ENCODE data around the gene NDUFV3. TPM values are rescaled to one million over a fixed set of nuclear protein-coding genes. Genes with fewer than 3 reads are reported as not detected.

NDUFV3 gene
- total and polyA plus RNA-seq, 7 donors, result 37.3 to 105 (median 74.8) TPM

GRCh38 chr21:42855937-42856335 is 37.2 kb upstream of the NDUFV3 start:
- H3K27me3 ChIP-seq (ENCODE audit: insufficient read depth in 3 of 3, low read length in 2 of 3), result no peaks in the 10 kb centered on the region
- no peak for TF ChIP-seq CTCF (IDR thresholded peaks at IDR 0.05)
- no peak for ATAC-seq
- 83 to 91% (median 87%) methylated on average over 18 of the region's 18 CpGs for WGBS, 3 donors
- H3K36me3 ChIP-seq (ENCODE audit: insufficient read depth in 1 of 2, low read depth in 1 of 2), result peaks cover 14 to 95% of the 10 kb centered on the region in 2 donors
- H3K4me1 ChIP-seq, result no peaks in the 10 kb centered on the region
- DNase-seq, result no peak
- H3K4me3 ChIP-seq, result no peak overlapping the region
- H3K9me3 ChIP-seq, result no peaks in the 10 kb centered on the region
- intact Hi-C loops (cut with DNase I), result no loop called here
- H3K27ac ChIP-seq, result no peak overlapping the region

DNA sequence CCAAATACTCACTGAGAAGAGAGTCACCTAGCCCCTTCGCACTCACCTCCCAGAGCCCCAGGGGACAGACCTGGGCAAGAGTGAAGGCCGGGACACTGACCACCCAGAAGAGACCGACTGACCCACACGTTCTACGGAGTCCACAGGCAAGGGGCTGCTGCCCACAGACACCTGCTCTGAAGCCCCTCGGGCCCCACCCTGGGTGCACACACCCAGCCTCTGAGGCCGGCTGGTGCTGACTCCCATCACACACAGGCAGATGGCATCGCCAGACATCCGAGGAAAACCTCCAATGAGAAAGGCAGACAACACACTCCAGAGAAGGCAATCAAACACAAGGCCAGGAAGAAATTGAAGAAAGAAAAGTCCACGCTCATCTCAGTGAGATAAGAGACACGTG is 35.9 kb upstream of the NDUFV3 start:
- ATAC-seq, result no peak
- Histone ChIP-seq H3K4me3 (no peak overlapping the region), H3K27ac (no peak overlapping the region), H3K4me1 (no peaks in the 10 kb centered on the region), H3K36me3 (ENCODE audit: insufficient read depth in 1 of 2, low read depth in 1 of 2) (peaks cover 10 to 92% of the 10 kb centered on the region in 2 donors), H3K27me3 (ENCODE audit: insufficient read depth in 3 of 3, low read length in 2 of 3) (no peaks in the 10 kb centered on the region), H3K9me3 (no peaks in the 10 kb centered on the region)
- DNase-seq, result no peak
- intact Hi-C loops (cut with DNase I), result no loop called here
- WGBS, 3 donors, result 93 to 97% (median 95%) methylated on average over 11 of the region's 11 CpGs
- no peak for TF ChIP-seq CTCF (IDR thresholded peaks at IDR 0.05)

DNA sequence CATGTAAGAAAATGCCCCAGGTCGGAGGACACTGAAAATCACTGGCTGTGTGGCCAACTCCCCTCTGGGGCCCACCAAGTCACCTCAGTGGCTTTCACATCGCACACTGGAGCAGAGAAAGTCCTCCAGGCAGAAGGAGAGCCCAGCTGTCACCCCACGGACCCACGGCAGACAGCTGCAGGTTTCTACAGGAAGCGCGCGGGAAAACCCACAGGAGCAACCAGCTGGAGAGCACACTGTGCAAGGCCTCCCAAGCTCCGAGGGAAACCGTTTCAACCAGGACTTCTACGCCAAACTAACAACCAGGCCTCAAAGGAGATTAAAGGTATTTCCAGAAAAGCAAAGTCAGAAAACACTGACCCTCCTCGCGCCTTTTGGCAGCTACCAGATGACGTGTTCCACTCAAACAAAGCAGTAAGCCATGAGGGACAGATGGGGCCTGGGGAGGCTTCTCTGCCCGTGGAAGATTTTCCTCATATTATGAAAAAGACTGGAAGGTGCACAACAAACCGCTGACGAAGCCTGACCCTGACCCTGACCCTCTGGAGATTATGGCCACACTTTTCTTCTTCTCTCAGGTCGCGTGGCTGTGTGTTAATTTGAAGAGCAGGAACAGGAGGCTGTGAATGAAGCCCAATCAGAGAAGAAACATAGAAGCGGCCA is 34.8 kb upstream of the NDUFV3 start:
- no peaks in the 10 kb centered on the region for H3K9me3 ChIP-seq
- H3K4me3 ChIP-seq, result no peak overlapping the region
- no peaks in the 10 kb centered on the region for H3K4me1 ChIP-seq
- no peak for TF ChIP-seq CTCF (IDR thresholded peaks at IDR 0.05)
- DNase-seq (no peak), ATAC-seq (no peak)
- H3K36me3 ChIP-seq (ENCODE audit: insufficient read depth in 1 of 2, low read depth in 1 of 2), result peaks cover 3 to 93% of the 10 kb centered on the region in 2 donors
- WGBS, 3 donors, result 70 to 78% (median 74%) methylated on average over 19 of the region's 19 CpGs
- no peak overlapping the region for H3K27ac ChIP-seq
- H3K27me3 ChIP-seq (ENCODE audit: insufficient read depth in 3 of 3, low read length in 2 of 3), result no peaks in the 10 kb centered on the region
- intact Hi-C loops (cut with DNase I), result no loop called here

- Histone ChIP-seq H3K36me3 (ENCODE audit: insufficient read depth in 1 of 2, low read depth in 1 of 2) (peaks cover 0 to 86% of the 10 kb centered on the region in 2 donors), H3K9me3 (no peaks in the 10 kb centered on the region), H3K4me3 (no peak overlapping the region), H3K27ac (no peak overlapping the region), H3K27me3 (ENCODE audit: insufficient read depth in 3 of 3, low read length in 2 of 3) (no peaks in the 10 kb centered on the region), H3K4me1 (no peaks in the 10 kb centered on the region)
- TF ChIP-seq CTCF (IDR thresholded peaks at IDR 0.05), result no peak
- WGBS, 3 donors, result 94 to 95% (median 94%) methylated on average over 34 of the region's 34 CpGs
- intact Hi-C loops (cut with DNase I), result no loop called here
- DNase-seq (no peak), ATAC-seq (no peak)
Observed at GRCh38 chr21:42858957-42859890, 33.9 kb upstream of the NDUFV3 start.
